CD4-positive, alpha-beta T cell (primary cell): Measurements from ENCODE around the gene SCUBE1. TPM values are rescaled to one million over a fixed set of nuclear protein-coding genes. Genes with fewer than 3 reads are reported as not detected.

Source experiments
- ATAC-seq: fragments of 200-7000 bp; cut with Tn5 transposase; one replicate; pipeline ENCODE4 v1.10.0; 2022; ENCODE audit warnings: mild to moderate bottlenecking; ENCODE audit not compliant: poor library complexity
- CTCF ChIA-PET: fragments of 350-600 bp; sonication (Branson Sonifier 250); formaldehyde crosslinking; loops from one replicate; lab custom pipeline; 2021; ENCODE audit warnings: antibody characterized with exemption, inconsistent platforms; lab: Charles Lee
- POLR2A ChIA-PET: fragments of 350-600 bp; sonication (Branson Sonifier 250); formaldehyde crosslinking; loops from one replicate; lab custom pipeline; 2021; ENCODE audit warnings: antibody characterized with exemption, inconsistent platforms; lab: Charles Lee
- DNase-seq, 14 experiments: peaks; one replicate each; pipeline ENCODE4 v3.0.0-alpha.2; 2013 to 2020; ENCODE audit warnings: mixed read lengths in 2 of 14
- H3K27ac ChIP-seq, 2 donors: one replicate each; pipeline versions ENCODE4 v1.5.1 to v1.7.0; 2013; ENCODE audit warnings: low read length in 2 of 2, low read depth in 1 of 2, mild to moderate bottlenecking in 1 of 2
- H3K27me3 ChIP-seq, 2 experiments: 1 replicate in 1 of 2; 2 replicates in 1 of 2; pipeline versions ENCODE4 v1.6.1 to v1.7.0; 2013; ENCODE audit warnings: low read length in 2 of 2, control low read depth in 1 of 2, mild to moderate bottlenecking in 1 of 2, moderate library complexity in 1 of 2; ENCODE audit not compliant: insufficient read depth in 2 of 2, control insufficient read depth in 1 of 2
- H3K36me3 ChIP-seq: one replicate; pipeline ENCODE4 v1.6.1; 2013; ENCODE audit warnings: low read length, control low read depth; ENCODE audit not compliant: insufficient read depth
- H3K4me1 ChIP-seq: one replicate; pipeline ENCODE4 v1.6.1; 2013; ENCODE audit warnings: low read length, control low read depth; ENCODE audit not compliant: insufficient read depth
- H3K4me3 ChIP-seq: one replicate; pipeline ENCODE4 v1.5.1; 2013; ENCODE audit warnings: mild to moderate bottlenecking, low read length, moderate library complexity
- H3K9me3 ChIP-seq, 2 experiments: 1 replicate in 1 of 2; 2 replicates in 1 of 2; pipeline versions ENCODE4 v1.6.1 to v1.7.0; 2013; ENCODE audit warnings: low read length in 2 of 2, mild to moderate bottlenecking in 2 of 2, control low read depth in 1 of 2, moderate library complexity in 1 of 2; ENCODE audit not compliant: control insufficient read depth in 1 of 2, insufficient read depth in 1 of 2
- H3K27ac Mint-ChIP-seq: one replicate; pipeline ENCODE4 v1.8.0; 2020; ENCODE audit warnings: mixed read lengths
- H3K27me3 Mint-ChIP-seq: one replicate; pipeline ENCODE4 v1.8.0; 2021; ENCODE audit warnings: mixed read lengths
- H3K36me3 Mint-ChIP-seq: one replicate; pipeline ENCODE4 v1.8.0; 2021; ENCODE audit warnings: low read depth, mixed read lengths
- H3K4me1 Mint-ChIP-seq: one replicate; pipeline ENCODE4 v1.8.0; 2021; ENCODE audit warnings: low read depth, mixed read lengths
- H3K4me3 Mint-ChIP-seq: one replicate; pipeline ENCODE4 v1.8.0; 2020; ENCODE audit warnings: mild to moderate bottlenecking, mixed read lengths
- H3K9me3 Mint-ChIP-seq: one replicate; pipeline ENCODE4 v1.8.0; 2020; ENCODE audit warnings: mixed read lengths
- intact Hi-C, 2 experiments: fragments of 100-400 bp; cut with DNase I in 1 of 2; cut with micrococcal nuclease in 1 of 2; formaldehyde crosslinking; loops; one replicate each; pipeline versions ENCODE4 v1.15.1 to v1.9.0; 2023 to 2025; cut with DNase I, micrococcal nuclease
- total RNA-seq, 174 experiments: library from RNA in 2 of 174; stranded (reverse) in 2 of 174; gene quantifications; one replicate each; pipeline ENCODE4 v1.2.3 and lab custom pipeline; 2021 to 2026
- TF ChIP-seq, protein P1 (sequence below): fragments of 200-600 bp; IDR thresholded peaks from one replicate; pipeline ENCODE4 v1.8.0; 2022; ENCODE audit warnings: antibody characterized with exemption, mild to moderate bottlenecking

The SCUBE1 gene
- total RNA-seq, 2 experiments from 2014 or later = not detected

DNA sequence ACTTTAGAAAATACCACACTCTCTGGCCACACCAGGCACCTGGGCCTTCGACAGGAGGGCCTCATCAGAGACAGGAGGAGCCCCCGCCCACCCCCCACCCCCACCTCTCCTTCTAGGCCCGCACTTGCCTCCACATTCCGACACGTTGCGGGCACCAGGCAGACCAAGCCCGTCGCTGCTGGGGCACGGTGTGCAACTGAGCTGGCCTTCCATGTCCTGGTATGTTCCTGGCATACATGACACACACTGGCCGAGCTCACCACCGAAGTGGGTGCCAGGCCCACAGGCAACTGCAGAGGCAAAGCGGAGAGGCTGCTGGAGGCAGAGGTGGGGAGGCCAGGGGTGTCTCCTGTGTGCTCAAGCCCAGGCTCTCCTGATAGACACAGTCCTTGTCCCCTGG is 129.2 kb downstream of the SCUBE1 start:
- ChIA-PET POLR2A (no interaction called here), CTCF (no interaction called here)
- DNase-seq = no peak
- no peak overlapping the region for H3K27ac ChIP-seq
- H3K27me3 Mint-ChIP-seq = no peaks in the 10 kb centered on the region
- intact Hi-C loops = no loop called here
- no peaks in the 10 kb centered on the region for H3K4me1 Mint-ChIP-seq
- H3K4me3 Mint-ChIP-seq = no peak overlapping the region
- no peak for ATAC-seq
- no peaks in the 10 kb centered on the region for H3K9me3 Mint-ChIP-seq
- H3K36me3 Mint-ChIP-seq = no peaks in the 10 kb centered on the region
- peaks cover 0 to 6% of the 10 kb centered on the region in 2 experiments for H3K9me3 ChIP-seq
- no peak overlapping the region for H3K27ac Mint-ChIP-seq
- no peak overlapping the region for H3K4me3 ChIP-seq
- H3K36me3 ChIP-seq = no peaks in the 10 kb centered on the region
- TF ChIP-seq, protein P1, sequence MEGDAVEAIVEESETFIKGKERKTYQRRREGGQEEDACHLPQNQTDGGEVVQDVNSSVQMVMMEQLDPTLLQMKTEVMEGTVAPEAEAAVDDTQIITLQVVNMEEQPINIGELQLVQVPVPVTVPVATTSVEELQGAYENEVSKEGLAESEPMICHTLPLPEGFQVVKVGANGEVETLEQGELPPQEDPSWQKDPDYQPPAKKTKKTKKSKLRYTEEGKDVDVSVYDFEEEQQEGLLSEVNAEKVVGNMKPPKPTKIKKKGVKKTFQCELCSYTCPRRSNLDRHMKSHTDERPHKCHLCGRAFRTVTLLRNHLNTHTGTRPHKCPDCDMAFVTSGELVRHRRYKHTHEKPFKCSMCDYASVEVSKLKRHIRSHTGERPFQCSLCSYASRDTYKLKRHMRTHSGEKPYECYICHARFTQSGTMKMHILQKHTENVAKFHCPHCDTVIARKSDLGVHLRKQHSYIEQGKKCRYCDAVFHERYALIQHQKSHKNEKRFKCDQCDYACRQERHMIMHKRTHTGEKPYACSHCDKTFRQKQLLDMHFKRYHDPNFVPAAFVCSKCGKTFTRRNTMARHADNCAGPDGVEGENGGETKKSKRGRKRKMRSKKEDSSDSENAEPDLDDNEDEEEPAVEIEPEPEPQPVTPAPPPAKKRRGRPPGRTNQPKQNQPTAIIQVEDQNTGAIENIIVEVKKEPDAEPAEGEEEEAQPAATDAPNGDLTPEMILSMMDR = no peak
- no peaks in the 10 kb centered on the region for H3K4me1 ChIP-seq
- H3K27me3 ChIP-seq = no peaks in the 10 kb centered on the region

DNA sequence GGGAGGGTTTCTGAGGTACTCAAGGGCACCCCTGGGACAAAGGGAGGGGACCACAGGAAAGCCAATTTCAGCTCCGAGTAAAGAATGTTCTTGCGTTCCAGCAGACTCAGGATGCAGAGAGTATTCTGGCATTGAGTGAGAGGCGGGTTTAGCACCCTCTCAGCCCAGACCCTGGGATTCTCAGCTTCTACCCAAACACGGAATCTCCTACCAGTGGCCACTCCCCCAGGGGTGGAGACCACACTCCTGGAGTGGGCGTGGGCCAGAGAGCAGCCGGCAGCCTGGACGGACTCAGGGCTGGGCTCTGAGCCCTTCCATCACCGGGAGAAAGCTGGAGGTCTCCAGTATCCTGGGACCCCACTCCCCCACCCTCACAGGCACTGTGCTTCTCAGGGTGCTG is 130.1 kb downstream of the SCUBE1 start:
- Mint-ChIP-seq H3K36me3 (no peaks in the 10 kb centered on the region), H3K27me3 (no peaks in the 10 kb centered on the region), H3K4me3 (no peak overlapping the region), H3K9me3 (no peaks in the 10 kb centered on the region), H3K4me1 (no peaks in the 10 kb centered on the region), H3K27ac (no peak overlapping the region)
- CTCF ChIA-PET = no interaction called here
- intact Hi-C loops = no loop called here
- Histone ChIP-seq H3K27me3 (no peaks in the 10 kb centered on the region), H3K36me3 (no peaks in the 10 kb centered on the region), H3K4me1 (no peaks in the 10 kb centered on the region), H3K27ac (no peak overlapping the region), H3K4me3 (no peak overlapping the region), H3K9me3 (peaks cover 0 to under 1% of the 10 kb centered on the region in 2 experiments)
- POLR2A ChIA-PET = no interaction called here
- TF ChIP-seq, protein P1 = no peak
- DNase-seq = no peak
- no peak for ATAC-seq

DNA sequence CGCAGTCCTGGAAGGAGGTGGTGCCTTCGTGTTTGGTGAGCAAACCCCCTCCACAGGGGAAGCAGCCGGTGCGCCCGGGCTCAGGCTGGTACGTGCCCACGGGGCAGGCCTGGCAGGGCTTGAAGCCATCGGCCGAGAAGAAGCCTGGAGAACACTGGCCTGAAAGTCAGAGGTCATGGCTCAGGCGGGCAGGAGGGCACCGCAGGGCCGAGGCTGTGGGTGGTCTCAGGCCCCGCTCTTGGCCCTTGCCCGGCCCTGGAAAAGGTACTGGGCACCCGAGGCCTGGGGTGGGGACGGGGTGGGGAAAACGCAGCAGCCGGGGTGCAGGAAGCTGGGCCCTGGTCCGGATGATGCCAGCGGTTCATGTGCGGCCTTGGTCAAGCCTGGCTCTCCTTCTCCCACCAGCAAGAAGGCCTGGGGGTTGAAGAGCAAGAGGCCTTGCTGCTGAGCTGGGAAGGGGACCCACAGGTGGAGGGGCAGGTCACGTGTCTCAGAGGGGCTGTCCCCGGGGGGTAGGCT is 130.7 kb downstream of the SCUBE1 start:
- intact Hi-C loops = no loop called here
- H3K36me3 ChIP-seq = no peaks in the 10 kb centered on the region

More for the DNA sequence above, 130.7 kb downstream of the SCUBE1 start:
- ChIA-PET POLR2A (no interaction called here), CTCF (no interaction called here)
- Mint-ChIP-seq H3K4me3 (no peak overlapping the region), H3K27ac (no peak overlapping the region), H3K36me3 (no peaks in the 10 kb centered on the region), H3K9me3 (no peaks in the 10 kb centered on the region), H3K27me3 (no peaks in the 10 kb centered on the region), H3K4me1 (no peaks in the 10 kb centered on the region)
- DNase-seq (no peak), ATAC-seq (no peak)
- Histone ChIP-seq H3K4me1 (no peaks in the 10 kb centered on the region), H3K27ac (no peak overlapping the region), H3K9me3 (no peaks in the 10 kb centered on the region), H3K27me3 (no peaks in the 10 kb centered on the region), H3K4me3 (no peak overlapping the region)
- TF ChIP-seq, protein P1 = no peak
